NCI-H345 (cell line): ENCODE data around the gene EBLN2.

Experiments used
- DNase-seq: peaks from one replicate; lab custom pipeline; 2025; lab: John Stamatoyannopoulos, UW

EBLN2 gene

DNA sequence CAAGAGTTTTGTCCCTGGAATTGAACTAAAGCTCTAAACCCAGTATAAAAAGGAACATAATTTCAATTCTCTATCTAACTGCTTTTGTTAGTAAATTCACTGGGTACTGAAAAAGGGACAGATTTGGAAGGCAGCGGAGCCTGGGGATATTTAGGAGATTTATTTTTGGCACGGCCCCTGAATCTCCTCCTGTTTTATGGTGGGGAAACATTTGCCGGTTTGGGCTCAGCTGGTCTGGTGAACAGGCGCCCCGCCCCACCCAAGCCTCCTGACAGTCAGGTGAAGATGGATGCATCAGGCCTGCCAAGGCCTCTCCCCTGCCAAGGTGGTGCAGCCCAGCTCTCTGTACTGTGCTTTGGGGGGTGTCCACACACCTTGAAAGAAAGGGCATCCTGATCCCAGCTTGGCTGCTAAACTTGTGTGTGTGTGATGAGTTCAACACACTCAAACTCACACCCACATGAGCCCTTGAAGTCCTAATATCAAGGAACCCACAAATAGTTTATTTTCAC is 46.3 kb downstream of the EBLN2 start:
- no peak for DNase-seq

DNA sequence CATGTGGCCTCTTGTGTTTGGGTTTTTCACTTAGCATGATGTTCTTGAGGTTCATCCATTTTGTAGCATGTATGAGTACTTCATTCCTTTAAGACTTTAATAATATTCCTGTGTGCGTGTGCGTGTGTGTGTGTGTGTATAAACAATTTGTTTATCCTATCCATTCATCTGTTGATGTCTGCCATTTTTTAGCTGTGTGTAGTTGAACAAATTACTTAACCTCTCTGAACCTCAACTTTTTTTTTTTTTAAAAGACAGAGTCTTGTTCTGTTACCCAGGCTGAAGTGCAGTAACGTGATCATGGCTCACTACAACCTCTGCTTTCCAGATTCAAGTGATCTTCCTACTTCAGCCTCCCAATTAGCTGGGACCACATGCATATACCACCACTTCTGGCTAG is 47.3 kb downstream of the EBLN2 start:
- DNase-seq, result no peak

DNA sequence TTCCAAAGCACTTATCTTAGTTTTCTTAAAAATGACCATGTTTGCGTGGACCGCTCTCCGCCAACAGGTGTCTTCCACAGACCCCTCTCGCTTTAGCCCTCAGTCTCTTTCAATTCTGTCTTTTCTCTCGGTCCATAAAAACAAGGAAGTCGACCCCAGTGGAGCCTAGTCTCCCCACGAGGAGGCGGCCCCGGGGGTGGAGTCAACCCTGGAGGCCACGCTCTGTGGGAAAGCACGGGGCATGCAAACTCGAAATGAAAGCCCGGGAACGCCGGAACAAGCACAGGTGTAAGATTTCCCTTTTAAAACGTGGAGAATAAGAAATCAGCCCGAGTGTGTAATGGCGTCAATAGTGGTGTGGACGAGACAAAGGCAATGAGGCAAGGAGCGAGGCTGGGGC is 49.1 kb downstream of the EBLN2 start:
- DNase-seq, result no peak
